Right lobe of liver (tissue), 6 donors: ENCODE measurements around the gene OR10G7. TPM values are rescaled to one million over a fixed set of nuclear protein-coding genes. Genes with fewer than 3 reads are reported as not detected.
A peak's percentile ranks its signal among the peaks of the same experiment; 100 is the strongest.

Source experiments
- ATAC-seq, 4 donors: fragments of 200-7000 bp; cut with Tn5 transposase; one replicate each; pipeline ENCODE4 v1.9.1; 2020; ENCODE audit warnings: mild to moderate bottlenecking in 4 of 4, moderate library complexity in 4 of 4
- DNase-seq, 3 donors: peaks; one replicate each; pipeline ENCODE4 v3.0.0-alpha.2; 2020
- H3K27ac ChIP-seq, 3 donors: fragments of 200-600 bp; one replicate each; pipeline ENCODE4 v1.8.0; 2022
- H3K27me3 ChIP-seq, 2 donors: fragments of 200-600 bp; one replicate each; pipeline ENCODE4 v1.8.0; 2022
- H3K36me3 ChIP-seq, 4 donors: fragments of 200-600 bp; sonication (generic) in 1 of 4; one replicate each; pipeline versions ENCODE4 v1.5.1 to v1.8.0; 2017 to 2022; ENCODE audit warnings: control low read depth in 1 of 4
- H3K4me1 ChIP-seq, 4 donors: fragments of 200-600 bp; sonication (generic) in 1 of 4; one replicate each; pipeline versions ENCODE4 v1.5.1 to v1.8.0; 2017 to 2022; ENCODE audit warnings: control low read depth in 1 of 4
- H3K4me3 ChIP-seq, 3 donors: fragments of 200-600 bp; one replicate each; pipeline ENCODE4 v1.8.0; 2022
- H3K9me3 ChIP-seq, 4 donors: fragments of 200-600 bp; sonication (generic) in 1 of 4; one replicate each; pipeline versions ENCODE4 v1.5.1 to v1.8.0; 2017 to 2022; ENCODE audit warnings: control low read depth in 1 of 4
- CTCF ChIP-seq, 4 donors: fragments of 200-600 bp in 3 of 4; fragments of 450-650 bp in 1 of 4; IDR thresholded peaks; one replicate each; pipeline versions ENCODE4 v1.5.1 to v1.8.0; 2016 to 2022; ENCODE audit warnings: antibody characterized with exemption in 4 of 4, mild to moderate bottlenecking in 2 of 4
- POLR2A ChIP-seq: fragments of 450-650 bp; IDR thresholded peaks from one replicate; pipeline ENCODE4 v1.6.1; 2017; ENCODE audit warnings: antibody characterized with exemption, mild to moderate bottlenecking
- WGBS: methylation state at CpG from one replicate; pipeline ENCODE4 v1.1.6; 2018; ENCODE audit warnings: low coverage, low lambda C conversion rate; ENCODE audit not compliant: insufficient coverage; ENCODE audit errors: missing lambda C conversion rate; 5-methylcytosine and 5-hydroxymethylcytosine counted together
- intact Hi-C, 2 donors: fragments of 100-400 bp; cut with DNase I; formaldehyde crosslinking; loops; one replicate each; pipeline versions ENCODE4 v1.11.2 to v1.14.1; 2022
- total RNA-seq, 6 experiments: library from RNA; depleted of rRNA in 2 of 6; stranded (reverse); fragments of >200 nt in 2 of 6; fragmentation: NEBNext Ultra II Directional in 3 of 6; extraction: Animal tissue kit (Norgen Biotek cat#: 25700) in 3 of 6; gene quantifications; one replicate each; pipeline versions ENCODE4 v1.1.0 to v1.2.4, GENCODE V29; 2016 to 2023
- donor health status: DM: no; HTN: yes; CAD: no.
- donor health status: DM: no; HTN: no; CAD: no.
- donor health status: DM: no; HTN: no; CAD: no.
- donor health status: DM: no; HTN: yes; CAD: no.
- donor health status: DM: no; HTN: yes; CAD: no.

Gene OR10G7
- total RNA-seq, 6 experiments from 2014 or later = not detected

- no peak for TF ChIP-seq CTCF (IDR thresholded peaks at IDR 0.05)
- no peak for TF ChIP-seq POLR2A
- peaks cover 0 to 8% (median 0%) of the 10 kb centered on the region in 4 donors for H3K4me1 ChIP-seq
- no peak overlapping the region for H3K27ac ChIP-seq
- peaks cover 0 to under 1% of the 10 kb centered on the region in 2 donors for H3K27me3 ChIP-seq
- no peak for DNase-seq
- no peak for ATAC-seq
- H3K9me3 ChIP-seq = no peaks in the 10 kb centered on the region
- 79% methylated on average over 8 of the region's 8 CpGs for WGBS
- H3K4me3 ChIP-seq = no peak overlapping the region
- H3K36me3 ChIP-seq = no peaks in the 10 kb centered on the region
- intact Hi-C loops = no loop called here
Measured at GRCh38 chr11:124072147-124072546, 31.0 kb upstream of the OR10G7 start.

- Histone ChIP-seq H3K4me3 (no peak overlapping the region), H3K27ac (no peak overlapping the region), H3K27me3 (no peaks in the 10 kb centered on the region), H3K36me3 (no peaks in the 10 kb centered on the region), H3K9me3 (no peaks in the 10 kb centered on the region), H3K4me1 (peaks cover 0 to 8% (median 0%) of the 10 kb centered on the region in 4 donors)
- TF ChIP-seq POLR2A = no peak
- no peak for TF ChIP-seq CTCF (IDR thresholded peaks at IDR 0.05)
- ATAC-seq = no peak
- intact Hi-C loops = no loop called here
- no peak for DNase-seq
- WGBS = 55% methylated on average over 4 of the region's 4 CpGs
Measured at GRCh38 chr11:124071623-124071948, 30.5 kb upstream of the OR10G7 start.

GRCh38 chr11:124070915-124071622 is 29.9 kb upstream of the OR10G7 start:
- ATAC-seq (peak; percentile 77 to 88 (median 78)), DNase-seq (peak in 2 of 3 donors; percentile 50 to 74)
- H3K36me3 ChIP-seq = no peaks in the 10 kb centered on the region
- 1% methylated on average over 8 of the region's 8 CpGs for WGBS
- H3K4me1 ChIP-seq = peaks cover 0 to 8% (median 0%) of the 10 kb centered on the region in 4 donors
- H3K4me3 ChIP-seq = no peak overlapping the region
- intact Hi-C loops = no loop called here
- H3K27ac ChIP-seq = no peak overlapping the region
- TF ChIP-seq POLR2A (no peak), CTCF (IDR thresholded peaks at IDR 0.05) (peak; percentile 58 to 86 (median 80))
- H3K9me3 ChIP-seq = no peaks in the 10 kb centered on the region
- H3K27me3 ChIP-seq = no peaks in the 10 kb centered on the region

GRCh38 chr11:124069429-124070401 is 28.6 kb upstream of the OR10G7 start:
- Histone ChIP-seq H3K4me1 (peaks cover 0 to 6% (median 0%) of the 10 kb centered on the region in 4 donors), H3K9me3 (no peaks in the 10 kb centered on the region), H3K36me3 (no peaks in the 10 kb centered on the region), H3K4me3 (no peak overlapping the region), H3K27ac (no peak overlapping the region), H3K27me3 (no peaks in the 10 kb centered on the region)
- DNase-seq = peak in 2 of 3 donors; percentile 64
- peak; percentile 11 to 57 (median 48) for TF ChIP-seq CTCF (IDR thresholded peaks at IDR 0.05)
- no peak for TF ChIP-seq POLR2A
- 28% methylated on average over 6 of the region's 28 CpGs for WGBS
- peak; percentile 76 to 87 (median 81) for ATAC-seq
- intact Hi-C loops = no loop called here
